Uterus (tissue), 4 donors: ENCODE measurements around the gene ZNF775. TPM values are rescaled to one million over a fixed set of nuclear protein-coding genes. Genes with fewer than 3 reads are reported as not detected.

Source experiments
- DNase-seq, 2 donors: peaks; one replicate each; pipeline ENCODE4 v3.0.0-alpha.2; 2019 to 2020
- H3K27ac ChIP-seq, 2 donors: fragments of 200-600 bp; sonication (generic); 1 replicate in 1 of 2; 2 replicates in 1 of 2; pipeline ENCODE4 v1.5.1; 2016 to 2018
- H3K27me3 ChIP-seq, 2 donors: fragments of 200-600 bp; sonication (generic); one replicate each; pipeline ENCODE4 v1.5.1; 2018 to 2019; ENCODE audit warnings: control low read depth in 1 of 2
- H3K36me3 ChIP-seq, 2 donors: fragments of 200-600 bp; sonication (generic); one replicate each; pipeline ENCODE4 v1.5.1; 2019; ENCODE audit warnings: control low read depth in 1 of 2
- H3K4me1 ChIP-seq, 2 donors: fragments of 200-600 bp; sonication (generic); one replicate each; pipeline ENCODE4 v1.5.1; 2018 to 2019; ENCODE audit warnings: control low read depth in 1 of 2
- H3K4me3 ChIP-seq, 2 donors: fragments of 200-600 bp; sonication (generic); 1 replicate in 1 of 2; 2 replicates in 1 of 2; pipeline ENCODE4 v1.5.1; 2018 to 2019; ENCODE audit warnings: mild to moderate bottlenecking in 1 of 2
- H3K9me3 ChIP-seq, 2 donors: fragments of 200-600 bp; sonication (generic); one replicate each; pipeline ENCODE4 v1.5.1; 2019; ENCODE audit warnings: control low read depth in 1 of 2
- POLR2A ChIP-seq, 2 donors: fragments of 450-650 bp; IDR thresholded peaks; one replicate each; pipeline ENCODE4 v1.6.1; 2016; ENCODE audit warnings: antibody characterized with exemption in 2 of 2, mild to moderate bottlenecking in 1 of 2, moderate library complexity in 1 of 2
- intact Hi-C: fragments of 100-400 bp; cut with DNase I; formaldehyde crosslinking; loops from one replicate; pipeline ENCODE4 v1.15.1; 2023; ENCODE audit warnings: low total_unique reads
- total RNA-seq, 4 donors: library from RNA; depleted of rRNA in 3 of 4; stranded (reverse); fragments of >200 nt in 3 of 4; gene quantifications; one replicate each; pipeline versions ENCODE4 v1.1.0 to v1.2.4, GENCODE V29; 2014 to 2023
- TF ChIP-seq, protein P1 (sequence below), 4 experiments: fragments of 200-600 bp in 2 of 4; fragments of 450-650 bp in 2 of 4; sonication (generic) in 2 of 4; IDR thresholded peaks; one replicate each; pipeline ENCODE4 v1.5.1; 2016 to 2019; ENCODE audit warnings: antibody characterized with exemption in 4 of 4, mild to moderate bottlenecking in 2 of 4, moderate library complexity in 1 of 4
- donor health status: DM: yes; HTN: yes; CAD: no.

ZNF775 gene
- total RNA-seq, 4 donors from 2014 or later: 2.0 to 8.4 (median 6.7) TPM; not detected in 1

DNA sequence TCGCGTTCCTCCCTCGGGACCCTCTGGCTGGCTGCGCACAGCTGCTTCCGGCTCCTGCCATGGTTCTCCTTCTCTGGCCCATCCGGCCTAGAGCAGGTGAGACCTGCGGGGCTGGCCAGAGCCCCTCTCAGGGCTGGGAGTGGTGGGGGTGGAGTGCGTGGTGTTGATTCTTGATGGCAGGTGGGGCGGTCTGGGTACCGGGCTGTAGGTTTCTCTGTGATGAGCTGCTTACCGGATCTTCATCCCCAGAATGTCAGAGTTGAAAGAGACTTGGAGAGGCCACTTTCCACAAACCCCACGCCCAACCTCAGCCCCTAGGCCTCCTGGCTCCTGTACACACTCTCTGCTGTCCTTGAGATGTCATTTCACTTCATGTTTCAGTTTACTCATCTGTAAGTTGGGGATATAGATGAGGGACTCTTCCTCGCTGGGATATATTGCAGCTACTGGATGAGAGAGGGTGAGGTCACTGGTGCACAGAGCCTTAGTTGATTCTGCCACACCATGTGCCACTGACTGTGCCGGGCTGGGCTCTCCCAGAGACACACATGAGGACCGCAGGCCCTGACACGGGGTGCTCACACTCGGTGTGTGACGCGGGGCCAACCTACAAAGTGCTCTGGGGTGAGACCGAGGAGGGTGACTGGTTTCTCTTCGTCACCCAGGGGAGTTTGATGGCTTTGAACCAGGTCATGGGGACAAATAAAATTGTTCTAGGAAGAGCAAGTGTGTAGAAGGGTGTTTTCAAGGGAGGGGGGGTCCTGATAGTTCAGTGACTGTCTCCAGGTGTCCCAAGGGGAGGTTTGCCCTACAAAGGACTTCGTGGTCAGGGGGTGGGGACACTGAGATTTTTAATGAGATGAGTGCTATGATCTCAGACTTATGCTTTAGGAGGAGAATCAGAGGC is 29.5 kb downstream of the ZNF775 start:
- Histone ChIP-seq H3K27ac (no peak overlapping the region), H3K9me3 (no peaks in the 10 kb centered on the region), H3K27me3 (no peaks in the 10 kb centered on the region), H3K36me3 (no peaks in the 10 kb centered on the region), H3K4me3 (no peak overlapping the region), H3K4me1 (peaks cover 7 to 9% of the 10 kb centered on the region in 2 donors)
- TF ChIP-seq POLR2A (IDR thresholded peaks at IDR 0.05): no peak
- TF ChIP-seq, protein P1, sequence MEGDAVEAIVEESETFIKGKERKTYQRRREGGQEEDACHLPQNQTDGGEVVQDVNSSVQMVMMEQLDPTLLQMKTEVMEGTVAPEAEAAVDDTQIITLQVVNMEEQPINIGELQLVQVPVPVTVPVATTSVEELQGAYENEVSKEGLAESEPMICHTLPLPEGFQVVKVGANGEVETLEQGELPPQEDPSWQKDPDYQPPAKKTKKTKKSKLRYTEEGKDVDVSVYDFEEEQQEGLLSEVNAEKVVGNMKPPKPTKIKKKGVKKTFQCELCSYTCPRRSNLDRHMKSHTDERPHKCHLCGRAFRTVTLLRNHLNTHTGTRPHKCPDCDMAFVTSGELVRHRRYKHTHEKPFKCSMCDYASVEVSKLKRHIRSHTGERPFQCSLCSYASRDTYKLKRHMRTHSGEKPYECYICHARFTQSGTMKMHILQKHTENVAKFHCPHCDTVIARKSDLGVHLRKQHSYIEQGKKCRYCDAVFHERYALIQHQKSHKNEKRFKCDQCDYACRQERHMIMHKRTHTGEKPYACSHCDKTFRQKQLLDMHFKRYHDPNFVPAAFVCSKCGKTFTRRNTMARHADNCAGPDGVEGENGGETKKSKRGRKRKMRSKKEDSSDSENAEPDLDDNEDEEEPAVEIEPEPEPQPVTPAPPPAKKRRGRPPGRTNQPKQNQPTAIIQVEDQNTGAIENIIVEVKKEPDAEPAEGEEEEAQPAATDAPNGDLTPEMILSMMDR (IDR thresholded peaks at IDR 0.05): no peak
- intact Hi-C loops: no loop called here
- no peak for DNase-seq

- Histone ChIP-seq H3K36me3 (no peaks in the 10 kb centered on the region), H3K27ac (no peak overlapping the region), H3K9me3 (no peaks in the 10 kb centered on the region), H3K4me3 (no peak overlapping the region), H3K4me1 (peaks cover under 1 to 5% of the 10 kb centered on the region in 2 donors), H3K27me3 (no peaks in the 10 kb centered on the region)
- DNase-seq: no peak
- TF ChIP-seq, protein P1 (IDR thresholded peaks at IDR 0.05): no peak
- TF ChIP-seq POLR2A (IDR thresholded peaks at IDR 0.05): no peak
- intact Hi-C loops: no loop called here
These were observed 30.3 kb downstream of the ZNF775 start for GRCh38 chr7:150409300-150410030.

DNA sequence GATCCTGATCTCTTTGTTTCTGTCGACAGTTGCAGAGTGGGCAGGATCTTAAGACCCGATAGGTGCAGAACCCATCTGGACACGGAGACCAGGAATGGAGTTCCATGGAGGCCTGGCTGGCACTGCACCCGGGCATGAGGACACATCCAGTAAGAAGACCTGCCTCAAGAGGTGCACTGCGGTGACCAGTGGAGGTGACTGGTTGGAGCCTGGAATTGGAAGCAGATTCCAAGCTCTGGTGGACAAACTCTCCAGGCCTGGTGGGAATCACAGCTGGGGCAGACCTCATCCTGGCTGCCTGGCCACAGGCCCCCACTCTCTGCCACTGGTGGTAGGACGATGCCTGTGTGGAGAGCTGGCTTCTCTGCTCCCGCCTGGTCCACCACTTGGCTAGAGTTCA is 31.0 kb downstream of the ZNF775 start:
- Histone ChIP-seq H3K36me3 (no peaks in the 10 kb centered on the region), H3K9me3 (no peaks in the 10 kb centered on the region), H3K27me3 (no peaks in the 10 kb centered on the region), H3K4me1 (peaks cover 0 to 5% of the 10 kb centered on the region in 2 donors), H3K4me3 (no peak overlapping the region), H3K27ac (no peak overlapping the region)
- TF ChIP-seq POLR2A (IDR thresholded peaks at IDR 0.05): no peak
- TF ChIP-seq, protein P1 (IDR thresholded peaks at IDR 0.05): no peak
- intact Hi-C loops: no loop called here
- no peak for DNase-seq

DNA sequence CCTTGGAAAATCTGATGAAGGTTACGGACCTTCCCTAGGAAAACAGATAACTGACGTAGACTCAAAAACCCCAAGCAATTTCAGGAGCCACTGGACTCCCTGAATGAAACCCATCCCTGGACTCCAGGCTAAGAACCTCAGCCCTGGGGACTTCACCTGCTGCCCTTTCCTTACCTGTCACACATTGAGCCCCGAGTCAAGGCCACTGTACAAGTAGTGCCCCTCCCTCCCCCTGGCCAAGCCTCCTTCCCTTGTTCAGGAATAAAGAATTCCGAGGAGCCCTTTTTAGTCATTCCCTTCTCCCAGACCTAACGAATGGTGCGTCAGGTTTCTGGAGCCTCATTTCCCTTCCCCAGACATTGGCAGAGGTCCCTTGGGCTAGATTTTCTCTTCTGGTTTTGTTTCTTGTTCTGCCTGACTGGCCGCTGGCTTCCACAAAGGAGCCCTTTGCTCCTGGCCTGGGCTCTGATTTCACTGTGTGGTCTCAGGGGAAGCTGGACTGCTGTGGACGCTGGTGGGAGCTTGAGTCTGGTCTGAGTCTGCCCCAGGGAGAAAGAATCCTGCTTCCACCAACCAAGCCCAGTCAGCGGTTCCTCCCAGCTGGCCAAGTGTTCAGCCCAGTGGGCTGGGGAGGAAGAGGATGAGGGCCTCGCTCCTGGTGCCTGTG is 31.7 kb downstream of the ZNF775 start:
- intact Hi-C loops: no loop called here
- H3K4me1 ChIP-seq: peaks cover 0 to 5% of the 10 kb centered on the region in 2 donors
- TF ChIP-seq POLR2A (IDR thresholded peaks at IDR 0.05): no peak
- TF ChIP-seq, protein P1 (IDR thresholded peaks at IDR 0.05): no peak
- no peaks in the 10 kb centered on the region for H3K9me3 ChIP-seq
- DNase-seq: no peak
- no peaks in the 10 kb centered on the region for H3K36me3 ChIP-seq
- no peak overlapping the region for H3K27ac ChIP-seq
- no peak overlapping the region for H3K4me3 ChIP-seq
- no peaks in the 10 kb centered on the region for H3K27me3 ChIP-seq
